Endodermal cell (in vitro differentiated cells): Measurements from ENCODE around the gene WSCD1. TPM values are rescaled to one million over a fixed set of nuclear protein-coding genes. Genes with fewer than 3 reads are reported as not detected.

Source experiments
- DNase-seq: peaks from one replicate; pipeline ENCODE4 v3.0.0-alpha.2; 2017
- H3K27ac ChIP-seq: 2 replicates; pipeline ENCODE4 v1.5.1; 2013; ENCODE audit warnings: mild to moderate bottlenecking, low read depth, low read length, moderate library complexity
- H3K27me3 ChIP-seq: 2 replicates; pipeline ENCODE4 v1.6.1; 2013; ENCODE audit warnings: mild to moderate bottlenecking, low read length, moderate library complexity; ENCODE audit not compliant: insufficient read depth, control insufficient read depth, poor library complexity, severe bottlenecking
- H3K36me3 ChIP-seq: 2 replicates; pipeline ENCODE4 v1.7.0; 2013; ENCODE audit warnings: mild to moderate bottlenecking, low read length, moderate library complexity; ENCODE audit not compliant: control insufficient read depth, insufficient read depth
- H3K4me1 ChIP-seq: one replicate; pipeline ENCODE4 v1.7.0; 2013; ENCODE audit warnings: low read length; ENCODE audit not compliant: control insufficient read depth, insufficient read depth
- H3K4me3 ChIP-seq: 2 replicates; pipeline ENCODE4 v1.5.1; 2013; ENCODE audit warnings: mild to moderate bottlenecking, low read length, moderate library complexity
- H3K9ac ChIP-seq: 2 replicates; pipeline ENCODE4 v1.6.1; 2013; ENCODE audit warnings: mild to moderate bottlenecking, low read length, moderate library complexity; ENCODE audit not compliant: poor library complexity, severe bottlenecking; ENCODE audit errors: extremely low read depth
- H3K9me3 ChIP-seq: 2 replicates; pipeline ENCODE4 v1.6.1; 2013; ENCODE audit warnings: mild to moderate bottlenecking, low read length, moderate library complexity; ENCODE audit not compliant: control insufficient read depth
- H3K27ac Mint-ChIP-seq: 2 replicates; pipeline ENCODE4 v1.8.0; 2020; ENCODE audit warnings: mixed read lengths
- H3K27me3 Mint-ChIP-seq: 2 replicates; pipeline ENCODE4 v1.8.0; 2021; ENCODE audit warnings: mild to moderate bottlenecking, mixed read lengths; ENCODE audit not compliant: insufficient read depth
- H3K36me3 Mint-ChIP-seq: 2 replicates; pipeline ENCODE4 v1.8.0; 2020; ENCODE audit warnings: low read depth, mixed read lengths
- H3K4me1 Mint-ChIP-seq: 2 replicates; pipeline ENCODE4 v1.8.0; 2020; ENCODE audit warnings: mixed read lengths
- H3K4me3 Mint-ChIP-seq: 2 replicates; pipeline ENCODE4 v1.8.0; 2020; ENCODE audit warnings: mild to moderate bottlenecking, moderate library complexity, mixed read lengths
- H3K9me3 Mint-ChIP-seq: 2 replicates; pipeline ENCODE4 v1.8.0; 2020; ENCODE audit warnings: mild to moderate bottlenecking, mixed read lengths
- WGBS, 2 experiments: methylation state at CpG; one replicate each; pipeline versions ENCODE4 v1.1.5 to v1.1.7; 2013; ENCODE audit warnings: missing lambda C conversion rate in 2 of 2, mixed read lengths in 1 of 2; ENCODE audit not compliant: insufficient coverage in 1 of 2, insufficient read length in 1 of 2; 5-methylcytosine and 5-hydroxymethylcytosine counted together
- total RNA-seq, 2 donors: library from RNA; stranded (reverse); fragmentation: NEBNext Ultra II Directional in 1 of 2; extraction: Animal tissue kit (Norgen Biotek cat#: 25700) in 1 of 2; gene quantifications; 2 replicates in 1 of 2; 3 replicates in 1 of 2; pipeline ENCODE4 v1.2.1, GENCODE V29; 2021
- TF ChIP-seq, protein P1 (sequence below): fragments of 200-600 bp; sonication (generic); conservative IDR thresholded peaks from 2 replicates; pipeline ENCODE4 v1.5.0; 2021; ENCODE audit warnings: antibody characterized with exemption, mild to moderate bottlenecking

The WSCD1 gene
- total RNA-seq, 2 donors from 2014 or later: 6.5 to 7.7 TPM

DNA sequence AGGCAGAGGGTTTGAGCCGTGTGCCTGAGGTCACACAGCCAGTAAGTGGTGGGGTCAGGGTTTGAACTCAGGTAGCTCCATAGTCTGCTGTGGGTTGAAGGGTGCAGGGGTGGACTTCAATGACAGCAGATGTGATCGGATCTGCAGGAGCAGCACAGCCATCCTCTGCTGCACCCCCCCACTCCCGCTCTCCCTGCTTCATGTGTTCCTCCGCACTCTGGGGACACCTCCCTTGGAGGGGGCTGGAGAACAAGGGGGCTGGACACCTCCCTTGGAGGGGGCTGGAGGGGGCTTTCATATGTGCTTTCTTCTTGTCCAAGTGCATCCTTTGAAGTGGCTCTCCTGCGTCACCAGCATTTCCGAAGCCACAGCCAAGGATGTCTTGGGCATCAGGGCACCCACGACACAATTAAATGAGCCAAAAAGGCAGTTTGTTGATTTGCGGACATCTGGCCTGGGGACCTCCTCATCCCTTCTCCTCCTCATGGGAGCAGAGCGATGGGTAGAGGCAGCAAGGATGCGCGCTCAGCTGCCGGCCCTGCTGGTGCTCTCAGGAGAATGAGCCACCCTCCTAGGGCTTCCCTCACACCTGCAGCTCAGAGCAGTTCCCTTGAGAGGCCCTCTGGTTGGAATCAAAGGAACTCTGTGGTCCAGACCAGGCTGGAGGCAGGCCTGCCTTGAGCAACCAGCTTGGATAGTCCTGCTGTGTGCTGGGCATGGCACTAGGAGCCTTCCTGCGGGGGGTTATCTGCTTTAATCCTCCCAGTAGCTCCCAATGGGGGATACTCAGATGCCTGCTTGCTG is 26.2 kb downstream of the WSCD1 start:
- no peak overlapping the region for H3K4me3 ChIP-seq
- H3K4me1 ChIP-seq: peaks cover 15% of the 10 kb centered on the region
- no peak overlapping the region for H3K9ac ChIP-seq
- Mint-ChIP-seq H3K27ac (no peak overlapping the region), H3K36me3 (no peaks in the 10 kb centered on the region), H3K9me3 (no peaks in the 10 kb centered on the region), H3K27me3 (peaks cover 96% of the 10 kb centered on the region), H3K4me3 (no peak overlapping the region), H3K4me1 (peaks cover 19% of the 10 kb centered on the region)
- H3K36me3 ChIP-seq: peaks cover 7% of the 10 kb centered on the region
- TF ChIP-seq, protein P1, sequence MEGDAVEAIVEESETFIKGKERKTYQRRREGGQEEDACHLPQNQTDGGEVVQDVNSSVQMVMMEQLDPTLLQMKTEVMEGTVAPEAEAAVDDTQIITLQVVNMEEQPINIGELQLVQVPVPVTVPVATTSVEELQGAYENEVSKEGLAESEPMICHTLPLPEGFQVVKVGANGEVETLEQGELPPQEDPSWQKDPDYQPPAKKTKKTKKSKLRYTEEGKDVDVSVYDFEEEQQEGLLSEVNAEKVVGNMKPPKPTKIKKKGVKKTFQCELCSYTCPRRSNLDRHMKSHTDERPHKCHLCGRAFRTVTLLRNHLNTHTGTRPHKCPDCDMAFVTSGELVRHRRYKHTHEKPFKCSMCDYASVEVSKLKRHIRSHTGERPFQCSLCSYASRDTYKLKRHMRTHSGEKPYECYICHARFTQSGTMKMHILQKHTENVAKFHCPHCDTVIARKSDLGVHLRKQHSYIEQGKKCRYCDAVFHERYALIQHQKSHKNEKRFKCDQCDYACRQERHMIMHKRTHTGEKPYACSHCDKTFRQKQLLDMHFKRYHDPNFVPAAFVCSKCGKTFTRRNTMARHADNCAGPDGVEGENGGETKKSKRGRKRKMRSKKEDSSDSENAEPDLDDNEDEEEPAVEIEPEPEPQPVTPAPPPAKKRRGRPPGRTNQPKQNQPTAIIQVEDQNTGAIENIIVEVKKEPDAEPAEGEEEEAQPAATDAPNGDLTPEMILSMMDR: no peak
- 90 to 99% methylated on average over 11 to 13 of the region's 13 CpGs for WGBS, 2 experiments
- H3K27me3 ChIP-seq: peaks cover 63% of the 10 kb centered on the region
- no peak overlapping the region for H3K27ac ChIP-seq
- no peak for DNase-seq
- no peaks in the 10 kb centered on the region for H3K9me3 ChIP-seq

GRCh38 chr17:6097005-6097279 is 26.8 kb downstream of the WSCD1 start:
- no peak overlapping the region for H3K27ac ChIP-seq
- H3K27me3 ChIP-seq: peaks cover 63% of the 10 kb centered on the region
- H3K4me1 Mint-ChIP-seq: peaks cover 23% of the 10 kb centered on the region
- 87 to 96% methylated on average over 9 to 10 of the region's 10 CpGs for WGBS, 2 experiments
- H3K4me1 ChIP-seq: peaks cover 15% of the 10 kb centered on the region
- H3K36me3 ChIP-seq: peaks cover 7% of the 10 kb centered on the region
- H3K9me3 Mint-ChIP-seq: no peaks in the 10 kb centered on the region
- H3K9ac ChIP-seq: no peak overlapping the region
- H3K27me3 Mint-ChIP-seq: peaks cover 95% of the 10 kb centered on the region
- TF ChIP-seq, protein P1: no peak
- no peak overlapping the region for H3K27ac Mint-ChIP-seq
- no peak overlapping the region for H3K4me3 ChIP-seq
- H3K36me3 Mint-ChIP-seq: no peaks in the 10 kb centered on the region
- no peak for DNase-seq
- no peak overlapping the region for H3K4me3 Mint-ChIP-seq
- no peaks in the 10 kb centered on the region for H3K9me3 ChIP-seq

- H3K27ac Mint-ChIP-seq: no peak overlapping the region
These were observed 28.1 kb downstream of the WSCD1 start for GRCh38 chr17:6098050-6098822.

More at GRCh38 chr17:6098050-6098822, 28.1 kb downstream of the WSCD1 start:
- H3K9ac ChIP-seq: no peak overlapping the region
- Mint-ChIP-seq H3K36me3 (no peaks in the 10 kb centered on the region), H3K27me3 (peaks cover 93% of the 10 kb centered on the region), H3K4me3 (no peak overlapping the region), H3K4me1 (peaks cover 36% of the 10 kb centered on the region), H3K9me3 (no peaks in the 10 kb centered on the region)
- H3K9me3 ChIP-seq: no peaks in the 10 kb centered on the region
- H3K4me1 ChIP-seq: peaks cover 15% of the 10 kb centered on the region
- 77 to 83% methylated on average over 7 to 11 of the region's 11 CpGs for WGBS, 2 experiments
- peak; percentile 72 for DNase-seq
- peaks cover 4% of the 10 kb centered on the region for H3K36me3 ChIP-seq
- H3K4me3 ChIP-seq: no peak overlapping the region
- H3K27me3 ChIP-seq: peaks cover 56% of the 10 kb centered on the region
- no peak overlapping the region for H3K27ac ChIP-seq
- TF ChIP-seq, protein P1: no peak
